Natural killer cell (primary cell): ENCODE measurements around the gene FCER1A. TPM values are rescaled to one million over a fixed set of nuclear protein-coding genes. Genes with fewer than 3 reads are reported as not detected.

Experiments
- ATAC-seq, 3 donors: fragments of 150-1000 bp in 2 of 3; fragments of 200-7000 bp in 1 of 3; cut with Tn5 transposase; 1 replicate in 1 of 3; 2 replicates in 2 of 3; pipeline ENCODE4 v1.10.0; 2021; ENCODE audit warnings: mild to moderate bottlenecking in 2 of 3, moderate library complexity in 2 of 3
- DNase-seq, 2 donors: peaks; one replicate each; pipeline versions ENCODE4 v3.0.0 to v3.0.0-alpha.2; 2013 to 2021; ENCODE audit warnings: mixed read lengths in 1 of 2
- H3K27ac ChIP-seq: one replicate; pipeline ENCODE4 v1.5.1; 2013; ENCODE audit warnings: mild to moderate bottlenecking, low read length
- H3K27me3 ChIP-seq: one replicate; pipeline ENCODE4 v1.6.1; 2013; ENCODE audit warnings: low read length; ENCODE audit not compliant: control insufficient read depth, insufficient read depth
- H3K36me3 ChIP-seq: one replicate; pipeline ENCODE4 v1.6.1; 2013; ENCODE audit warnings: low read length; ENCODE audit not compliant: control insufficient read depth, insufficient read depth
- H3K4me1 ChIP-seq: one replicate; pipeline ENCODE4 v1.6.1; 2013; ENCODE audit warnings: low read length; ENCODE audit not compliant: control insufficient read depth, insufficient read depth
- H3K4me3 ChIP-seq: one replicate; pipeline ENCODE4 v1.5.1; 2013; ENCODE audit warnings: low read length
- H3K9me3 ChIP-seq: one replicate; pipeline ENCODE4 v1.6.1; 2013; ENCODE audit warnings: low read length; ENCODE audit not compliant: control insufficient read depth, insufficient read depth
- H3K27ac Mint-ChIP-seq, 2 donors: one replicate each; pipeline ENCODE4 v1.8.0; 2022; ENCODE audit warnings: mild to moderate bottlenecking in 2 of 2, mixed read lengths in 2 of 2, moderate library complexity in 1 of 2
- H3K27me3 Mint-ChIP-seq, 2 donors: one replicate each; pipeline ENCODE4 v1.8.0; 2022; ENCODE audit warnings: low read depth in 2 of 2, mixed read lengths in 2 of 2
- H3K36me3 Mint-ChIP-seq: one replicate; pipeline ENCODE4 v1.8.0; 2022; ENCODE audit warnings: mixed read lengths
- H3K4me1 Mint-ChIP-seq, 2 donors: one replicate each; pipeline ENCODE4 v1.8.0; 2022; ENCODE audit warnings: mixed read lengths in 2 of 2
- H3K4me3 Mint-ChIP-seq: one replicate; pipeline ENCODE4 v1.8.0; 2022; ENCODE audit warnings: mild to moderate bottlenecking, moderate library complexity, mixed read lengths
- H3K9me3 Mint-ChIP-seq, 2 donors: one replicate each; pipeline ENCODE4 v1.8.0; 2022; ENCODE audit warnings: mixed read lengths in 2 of 2
- WGBS: methylation state at CpG from one replicate; pipeline ENCODE4 v1.1.7; 2013; ENCODE audit warnings: missing lambda C conversion rate; ENCODE audit not compliant: insufficient coverage; 5-methylcytosine and 5-hydroxymethylcytosine counted together
- intact Hi-C: fragments of 100-400 bp; cut with micrococcal nuclease; formaldehyde crosslinking; loops from one replicate; pipeline ENCODE4 v1.14.2; 2022
- total RNA-seq, 4 donors: library from RNA; stranded (reverse); fragments of 120-200 nt in 1 of 4; gene quantifications; one replicate each; pipeline versions ENCODE4 v1.2.3 to v1.2.4, GENCODE V29; 2013 to 2022
- TF ChIP-seq, protein P1 (sequence below): fragments of 200-600 bp; IDR thresholded peaks from one replicate; pipeline ENCODE4 v1.8.0; 2022; ENCODE audit warnings: antibody characterized with exemption

The FCER1A gene
- total RNA-seq, 3 donors from 2014 or later (not counting 1 experiment from before 2014, with no cell fraction given), result 6.5 to 154 (median 7.0) TPM

GRCh38 chr1:159318784-159319551 lies 16.8 kb downstream of the FCER1A start:
- H3K9me3 ChIP-seq, result no peaks in the 10 kb centered on the region
- Mint-ChIP-seq H3K9me3 (peaks cover 2 to 4% of the 10 kb centered on the region in 2 donors), H3K27me3 (peaks cover 9 to 22% of the 10 kb centered on the region in 2 donors), H3K27ac (no peak overlapping the region), H3K36me3 (no peaks in the 10 kb centered on the region), H3K4me1 (no peaks in the 10 kb centered on the region), H3K4me3 (no peak overlapping the region)
- TF ChIP-seq, protein P1, sequence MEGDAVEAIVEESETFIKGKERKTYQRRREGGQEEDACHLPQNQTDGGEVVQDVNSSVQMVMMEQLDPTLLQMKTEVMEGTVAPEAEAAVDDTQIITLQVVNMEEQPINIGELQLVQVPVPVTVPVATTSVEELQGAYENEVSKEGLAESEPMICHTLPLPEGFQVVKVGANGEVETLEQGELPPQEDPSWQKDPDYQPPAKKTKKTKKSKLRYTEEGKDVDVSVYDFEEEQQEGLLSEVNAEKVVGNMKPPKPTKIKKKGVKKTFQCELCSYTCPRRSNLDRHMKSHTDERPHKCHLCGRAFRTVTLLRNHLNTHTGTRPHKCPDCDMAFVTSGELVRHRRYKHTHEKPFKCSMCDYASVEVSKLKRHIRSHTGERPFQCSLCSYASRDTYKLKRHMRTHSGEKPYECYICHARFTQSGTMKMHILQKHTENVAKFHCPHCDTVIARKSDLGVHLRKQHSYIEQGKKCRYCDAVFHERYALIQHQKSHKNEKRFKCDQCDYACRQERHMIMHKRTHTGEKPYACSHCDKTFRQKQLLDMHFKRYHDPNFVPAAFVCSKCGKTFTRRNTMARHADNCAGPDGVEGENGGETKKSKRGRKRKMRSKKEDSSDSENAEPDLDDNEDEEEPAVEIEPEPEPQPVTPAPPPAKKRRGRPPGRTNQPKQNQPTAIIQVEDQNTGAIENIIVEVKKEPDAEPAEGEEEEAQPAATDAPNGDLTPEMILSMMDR, result no peak
- DNase-seq (no peak), ATAC-seq (no peak)
- no peak overlapping the region for H3K27ac ChIP-seq
- WGBS, result 73% methylated on average over 5 of the region's 8 CpGs
- H3K4me3 ChIP-seq, result no peak overlapping the region
- no peaks in the 10 kb centered on the region for H3K4me1 ChIP-seq
- peaks cover 3% of the 10 kb centered on the region for H3K27me3 ChIP-seq
- intact Hi-C loops, result no loop called here
- no peaks in the 10 kb centered on the region for H3K36me3 ChIP-seq

DNA sequence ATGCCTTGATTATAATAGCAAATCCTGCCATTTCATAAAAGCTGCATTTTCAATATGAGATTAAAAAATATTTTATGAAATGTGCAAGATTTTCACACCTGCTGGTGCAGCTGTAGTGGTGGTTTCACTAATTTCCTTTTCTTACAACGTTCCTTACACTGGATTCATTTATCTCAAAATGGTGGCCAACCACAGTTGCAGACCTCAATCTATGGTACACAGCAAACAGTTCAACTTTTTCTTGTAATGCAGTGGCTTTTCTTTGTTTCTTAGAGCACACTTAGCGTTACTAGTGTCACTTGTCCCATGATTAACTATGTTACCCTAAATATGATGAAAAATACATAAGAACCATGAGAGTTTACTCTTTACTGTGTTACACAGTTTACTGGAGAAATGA lies 32.7 kb downstream of the FCER1A start:
- H3K36me3 Mint-ChIP-seq, result no peaks in the 10 kb centered on the region
- H3K27me3 Mint-ChIP-seq, result peaks cover 9 to 13% of the 10 kb centered on the region in 2 donors
- Histone ChIP-seq H3K4me1 (no peaks in the 10 kb centered on the region), H3K36me3 (no peaks in the 10 kb centered on the region), H3K4me3 (no peak overlapping the region), H3K9me3 (no peaks in the 10 kb centered on the region), H3K27me3 (no peaks in the 10 kb centered on the region), H3K27ac (no peak overlapping the region)
- no peak overlapping the region for H3K27ac Mint-ChIP-seq
- TF ChIP-seq, protein P1, result no peak
- H3K4me1 Mint-ChIP-seq, result peaks cover 4 to 5% of the 10 kb centered on the region in 2 donors
- H3K4me3 Mint-ChIP-seq, result no peak overlapping the region
- 10% methylated on average over 2 of the region's 2 CpGs for WGBS
- H3K9me3 Mint-ChIP-seq, result no peaks in the 10 kb centered on the region
- ATAC-seq (no peak), DNase-seq (no peak)
- intact Hi-C loops, result no loop called here

- Histone ChIP-seq H3K27me3 (no peaks in the 10 kb centered on the region), H3K27ac (no peak overlapping the region), H3K4me1 (no peaks in the 10 kb centered on the region), H3K4me3 (no peak overlapping the region), H3K9me3 (no peaks in the 10 kb centered on the region), H3K36me3 (no peaks in the 10 kb centered on the region)
- peaks cover 4 to 5% of the 10 kb centered on the region in 2 donors for H3K4me1 Mint-ChIP-seq
- DNase-seq, result no peak
- H3K27ac Mint-ChIP-seq, result no peak overlapping the region
- intact Hi-C loops, result no loop called here
- H3K36me3 Mint-ChIP-seq, result no peaks in the 10 kb centered on the region
- peaks cover 9 to 13% of the 10 kb centered on the region in 2 donors for H3K27me3 Mint-ChIP-seq
- H3K4me3 Mint-ChIP-seq, result no peak overlapping the region
- no peaks in the 10 kb centered on the region for H3K9me3 Mint-ChIP-seq
- no peak for ATAC-seq
- TF ChIP-seq, protein P1, result no peak
Measured at GRCh38 chr1:159338018-159338417, 35.9 kb downstream of the FCER1A start.

- DNase-seq (no peak), ATAC-seq (no peak)
- intact Hi-C loops, result no loop called here
- H3K4me1 Mint-ChIP-seq, result peaks cover 4 to 5% of the 10 kb centered on the region in 2 donors
- no peak overlapping the region for H3K27ac Mint-ChIP-seq
- Histone ChIP-seq H3K9me3 (no peaks in the 10 kb centered on the region), H3K4me1 (no peaks in the 10 kb centered on the region), H3K36me3 (no peaks in the 10 kb centered on the region), H3K4me3 (no peak overlapping the region), H3K27ac (no peak overlapping the region), H3K27me3 (no peaks in the 10 kb centered on the region)
- H3K4me3 Mint-ChIP-seq, result no peak overlapping the region
- TF ChIP-seq, protein P1, result no peak
- 89% methylated on average over 1 of the region's 1 CpG for WGBS
- peaks cover 16 to 20% of the 10 kb centered on the region in 2 donors for H3K27me3 Mint-ChIP-seq
- no peaks in the 10 kb centered on the region for H3K9me3 Mint-ChIP-seq
- H3K36me3 Mint-ChIP-seq, result no peaks in the 10 kb centered on the region
Measured at GRCh38 chr1:159339536-159339935, 37.4 kb downstream of the FCER1A start.
